Stimulated activated CD4-positive, alpha-beta T cell treated with anti-CD3 and anti-CD28 coated beads, Interleukin-2, amount 100 ng/mL, for 24 hours (primary cell): ENCODE results near the gene ARHGEF19.
"Not testable (repeated sequence)": the region's sequence is repeated elsewhere in the genome, so short reads cannot be mapped to it uniquely, and the experiment has no call there.

Experiments
- DNase-seq, 2 donors: peaks; one replicate each; pipeline ENCODE4 v3.0.0-alpha.2; 2020

The ARHGEF19 gene

GRCh38 chr1:16243936-16244649, 31.6 kb upstream of the ARHGEF19 start:
- peak; percentile 79 for DNase-seq

GRCh38 chr1:16243215-16243610, 30.8 kb upstream of the ARHGEF19 start:
- no peak for DNase-seq

DNA sequence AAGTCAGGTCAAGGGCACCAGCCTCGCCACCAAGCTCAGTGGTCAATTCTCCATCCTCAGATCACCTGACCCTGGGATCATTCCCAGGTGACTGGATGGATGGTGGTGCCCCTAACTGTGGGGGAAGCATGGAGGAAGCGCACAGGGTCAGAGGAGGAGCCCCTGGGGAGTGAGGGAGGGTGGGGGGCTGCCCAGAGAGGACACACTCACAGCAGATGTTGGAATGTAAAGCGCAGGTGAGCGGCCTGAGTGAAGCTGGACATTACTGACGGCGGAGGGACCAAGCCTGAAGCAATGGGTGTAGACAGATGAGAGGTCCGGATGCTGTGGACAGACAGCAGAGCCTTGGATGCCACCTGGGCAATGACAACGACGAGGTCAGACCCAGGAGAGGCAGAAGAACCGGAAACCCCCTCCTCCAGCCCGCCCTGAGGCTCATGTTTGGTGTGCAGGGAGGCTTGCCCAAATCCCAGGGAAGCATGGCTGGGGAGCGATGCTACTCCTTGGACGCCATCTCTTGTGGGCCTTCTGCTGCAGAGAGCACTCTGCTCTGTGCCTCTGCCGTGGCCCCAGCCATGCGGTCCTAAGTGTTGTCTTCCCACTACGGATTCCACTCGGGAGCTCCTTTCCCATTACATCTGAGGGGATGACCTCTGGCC, 30.2 kb upstream of the ARHGEF19 start:
- DNase-seq: no peak

GRCh38 chr1:16241221-16241708, 28.8 kb upstream of the ARHGEF19 start:
- no peak for DNase-seq

- no peak for DNase-seq
These were observed 27.6 kb upstream of the ARHGEF19 start for GRCh38 chr1:16239972-16240491.

GRCh38 chr1:16237343-16237830, 24.9 kb upstream of the ARHGEF19 start:
- DNase-seq: no peak

GRCh38 chr1:16236511-16237342, 24.3 kb upstream of the ARHGEF19 start, which contains the start of gene CPLANE2:
TSS of gene CPLANE2 (minus strand) at chr1:16237183. CDS start at chr1:16236742, 441 bp downstream.
- peak; percentile 96 to 98 for DNase-seq

DNA sequence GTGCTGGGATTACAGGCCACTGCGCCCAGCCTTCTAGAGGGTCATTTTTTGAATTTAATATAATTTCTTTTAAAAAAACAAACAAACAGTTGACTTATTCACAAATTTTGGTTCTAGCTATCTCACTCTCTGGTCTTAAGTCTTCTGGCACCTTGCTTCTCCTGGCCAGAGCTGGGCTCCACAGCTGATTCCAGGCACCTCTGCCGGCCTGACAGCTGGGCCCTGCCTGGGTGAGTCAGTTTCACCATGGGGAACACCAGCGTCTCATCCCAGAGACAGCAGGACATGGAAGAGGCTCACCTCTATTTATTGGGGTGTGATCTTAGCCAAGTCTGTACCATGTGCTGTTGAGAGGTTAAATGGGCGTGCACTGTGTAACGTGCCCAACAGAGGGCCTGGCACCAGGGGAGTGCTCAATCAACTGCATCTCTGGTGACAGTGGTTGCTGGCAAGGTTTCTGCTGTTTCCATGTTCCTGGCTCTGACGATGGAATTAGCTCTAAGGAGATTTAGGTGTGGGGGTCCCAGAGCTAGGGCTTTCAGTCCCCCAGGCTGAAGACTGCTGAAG, 23.6 kb upstream of the ARHGEF19 start:
- peak; percentile 42 to 43 for DNase-seq

GRCh38 chr1:16235347-16235746, 22.9 kb upstream of the ARHGEF19 start:
- no peak for DNase-seq

GRCh38 chr1:16233431-16233830, 21.0 kb upstream of the ARHGEF19 start:
- DNase-seq: no peak

GRCh38 chr1:16232316-16232710, 19.9 kb upstream of the ARHGEF19 start:
- DNase-seq: no peak

GRCh38 chr1:16231331-16232315, 19.2 kb upstream of the ARHGEF19 start:
- DNase-seq: no peak

- DNase-seq: no peak
These were observed 18.3 kb upstream of the ARHGEF19 start for GRCh38 chr1:16230744-16231143.

DNA sequence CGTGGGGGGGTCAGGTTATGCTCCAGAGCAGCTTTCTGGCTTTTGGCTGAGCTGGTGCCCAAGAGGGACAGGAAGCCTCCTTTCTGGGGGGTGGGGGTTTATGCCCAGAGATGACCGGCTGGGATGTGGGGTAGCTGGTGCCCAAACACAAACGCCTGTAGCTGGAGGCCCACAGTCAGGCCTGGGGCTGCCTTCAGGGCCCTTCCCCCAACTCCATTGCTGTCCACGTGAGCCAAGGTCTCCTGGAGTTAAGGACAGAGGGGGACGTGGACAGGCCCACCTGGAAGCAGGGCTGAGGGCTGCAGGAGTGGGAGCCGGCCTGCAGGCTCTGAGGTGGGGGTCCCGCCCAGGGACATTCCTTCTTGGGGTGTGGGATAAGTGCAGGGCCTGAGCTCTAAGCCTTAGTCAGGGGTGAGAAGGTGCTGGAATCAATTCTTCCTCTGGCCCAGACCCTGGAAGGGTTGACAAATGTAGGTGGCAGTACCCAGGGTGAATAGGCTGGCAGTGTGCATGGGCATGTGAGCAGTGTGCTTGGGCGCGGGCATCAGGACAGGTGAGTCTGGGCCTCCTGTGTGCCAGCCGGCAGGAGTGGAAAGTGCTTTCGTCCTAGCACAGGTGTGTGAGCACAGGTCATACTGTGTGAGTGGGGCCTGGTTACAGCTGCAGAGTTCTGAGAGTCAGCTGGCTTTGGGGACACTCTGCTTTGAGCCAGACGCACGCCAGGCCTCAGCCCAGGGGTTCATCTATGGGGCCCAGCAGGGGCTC, 17.7 kb upstream of the ARHGEF19 start:
- no peak for DNase-seq

GRCh38 chr1:16226490-16227179, 14.2 kb upstream of the ARHGEF19 start:
- DNase-seq: no peak

DNA sequence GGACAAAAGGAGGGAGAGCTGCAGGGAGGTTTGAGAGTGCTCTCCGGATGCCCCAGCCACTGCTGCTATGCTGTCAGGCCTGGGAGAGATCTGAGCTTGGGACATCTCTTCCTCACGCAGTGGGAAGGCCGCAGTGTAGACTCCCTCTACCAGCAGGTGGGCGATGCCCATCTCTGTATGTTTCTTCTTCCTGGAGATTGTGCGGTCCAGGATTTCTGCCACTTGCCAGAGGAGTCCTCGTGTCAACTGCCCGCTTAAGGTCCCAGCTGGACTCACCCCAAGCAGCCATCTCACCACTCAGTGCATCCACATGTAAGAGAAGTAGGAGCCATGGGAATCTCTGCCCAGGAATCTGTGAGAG, 13.7 kb upstream of the ARHGEF19 start:
- no peak for DNase-seq

DNA sequence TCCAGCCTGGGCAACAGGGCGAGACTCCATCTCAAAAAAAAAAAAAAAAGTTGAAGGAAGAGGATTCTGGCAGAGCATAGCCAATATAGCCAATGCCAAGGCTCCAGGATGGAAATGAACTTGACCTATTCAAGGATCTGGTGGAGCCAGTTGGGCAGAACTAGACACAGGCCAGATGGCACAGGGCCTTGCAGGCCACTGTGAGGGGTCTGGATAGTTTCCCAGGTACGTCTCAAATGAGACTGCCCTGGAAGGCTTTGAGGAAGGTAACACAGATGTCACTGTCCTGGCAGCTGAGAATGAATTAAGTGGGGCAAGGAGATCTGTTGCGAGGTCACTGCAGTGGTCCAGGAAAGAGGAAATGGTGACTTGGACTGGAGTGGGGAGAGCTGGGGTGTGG, 12.0 kb upstream of the ARHGEF19 start:
- DNase-seq: no peak

GRCh38 chr1:16222716-16223115, 10.3 kb upstream of the ARHGEF19 start:
- not testable (repeated sequence) for DNase-seq

- no peak for DNase-seq
These were observed 9.0 kb upstream of the ARHGEF19 start for GRCh38 chr1:16221499-16221898.

DNA sequence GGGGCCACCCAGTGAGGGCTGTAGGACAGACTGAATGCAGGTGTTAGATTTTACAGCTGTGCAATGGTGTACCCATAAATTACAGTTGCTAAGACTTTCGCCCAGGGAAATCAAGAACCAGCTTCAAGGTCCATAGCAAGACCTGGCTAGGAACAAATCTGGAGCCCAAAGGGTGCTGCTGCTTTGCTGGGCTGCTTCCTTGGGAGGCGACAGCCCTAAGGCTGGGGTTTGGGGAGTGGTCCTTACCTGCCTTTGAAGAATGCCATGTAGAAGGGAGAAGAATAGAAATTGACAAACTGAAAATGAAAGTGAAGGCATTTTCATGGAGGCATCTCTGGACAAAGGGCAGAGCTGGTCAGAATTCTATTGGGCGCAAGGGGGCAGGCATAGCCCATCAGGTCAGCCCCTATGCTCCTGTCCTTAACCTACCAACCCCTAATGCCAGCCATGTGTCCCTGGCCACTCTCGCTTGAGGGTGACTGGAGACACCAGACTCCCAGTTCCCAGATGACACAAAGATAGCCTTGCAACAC, 7.6 kb upstream of the ARHGEF19 start:
- DNase-seq: no peak
